ENCODE data around the gene HOXD3.

HOXD3 gene

GRCh38 chr2:176187200-176187898 is 30.2 kb downstream of the HOXD3 start:
- Histone ChIP-seq H3K27ac (ENCODE audit: low read depth, low read length) (no peak overlapping the region), H3K4me2 (ENCODE audit: low read length) (no peak overlapping the region), H3K4me1 (ENCODE audit: control insufficient read depth, low read length) (no peaks in the 10 kb centered on the region), H3K4me3 (ENCODE audit: low read length) (no peak overlapping the region), H3K9me2 (replicated peaks; ENCODE audit: control insufficient read depth, low read length) (no peaks in the 10 kb centered on the region), H3K9me3 (ENCODE audit: control insufficient read depth, insufficient read depth, low read length) (no peaks in the 10 kb centered on the region; the same call in 1 of the 2 replicates), H3K79me2 (ENCODE audit: control insufficient read depth, low read length) (no peaks in the 10 kb centered on the region), H3K27me3 (ENCODE audit: control insufficient read depth, low read length) (no peaks in the 10 kb centered on the region; the same call in 1 of the 2 replicates), H3K36me3 (ENCODE audit: control insufficient read depth, low read length) (no peaks in the 10 kb centered on the region), H3F3A (ENCODE audit: control insufficient read depth, insufficient read depth) (no peaks in the 10 kb centered on the region), H4K20me1 (ENCODE audit: control insufficient read depth, insufficient read depth, low read depth, low read length) (no peaks in the 10 kb centered on the region)
- TF ChIP-seq CTCF (IDR thresholded peaks at IDR 0.05; ENCODE audit: low read depth, low read length, poor library complexity, severe bottlenecking): no peak
- no peak for TF ChIP-seq EZH2phosphoT487 (IDR thresholded peaks at IDR 0.05; ENCODE audit: borderline replicate concordance, low read length)

GRCh38 chr2:176187899-176188773 is 31.0 kb downstream of the HOXD3 start, which contains the start of gene HOXD1:
Gene HOXD1 (plus strand): TSS chr2:176188668. CDS start chr2:176188802, 134 bp downstream.
- Histone ChIP-seq H4K20me1 (ENCODE audit: control insufficient read depth, insufficient read depth, low read depth, low read length) (no peaks in the 10 kb centered on the region), H3K79me2 (ENCODE audit: control insufficient read depth, low read length) (no peaks in the 10 kb centered on the region), H3K27me3 (ENCODE audit: control insufficient read depth, low read length) (peaks cover 7% of the 10 kb centered on the region), H3F3A (ENCODE audit: control insufficient read depth, insufficient read depth) (no peaks in the 10 kb centered on the region), H3K4me3 (ENCODE audit: low read length) (no peak within 1 kb of the TSS), H3K9me2 (replicated peaks; ENCODE audit: control insufficient read depth, low read length) (no peaks in the 10 kb centered on the region), H3K4me1 (ENCODE audit: control insufficient read depth, low read length) (no peaks in the 10 kb centered on the region), H3K9me3 (ENCODE audit: control insufficient read depth, insufficient read depth, low read length) (no peaks in the 10 kb centered on the region; the same call in 1 of the 2 replicates), H3K27ac (ENCODE audit: low read depth, low read length) (no peak within 1 kb of the TSS), H3K36me3 (ENCODE audit: control insufficient read depth, low read length) (no peaks in the 10 kb centered on the region), H3K4me2 (ENCODE audit: low read length) (no peak within 1 kb of the TSS)
- no peak for TF ChIP-seq CTCF (IDR thresholded peaks at IDR 0.05; ENCODE audit: low read depth, low read length, poor library complexity, severe bottlenecking)
- no peak for TF ChIP-seq EZH2phosphoT487 (IDR thresholded peaks at IDR 0.05; ENCODE audit: borderline replicate concordance, low read length)

GRCh38 chr2:176188774-176189680 is 31.9 kb downstream of the HOXD3 start:
- H4K20me1 ChIP-seq (ENCODE audit: control insufficient read depth, insufficient read depth, low read depth, low read length): no peaks in the 10 kb centered on the region
- H3F3A ChIP-seq (ENCODE audit: control insufficient read depth, insufficient read depth): no peaks in the 10 kb centered on the region
- no peaks in the 10 kb centered on the region for H3K4me1 ChIP-seq (ENCODE audit: control insufficient read depth, low read length)
- H3K36me3 ChIP-seq (ENCODE audit: control insufficient read depth, low read length): no peaks in the 10 kb centered on the region
- no peaks in the 10 kb centered on the region for H3K79me2 ChIP-seq (ENCODE audit: control insufficient read depth, low read length)
- H3K9me2 ChIP-seq (replicated peaks; ENCODE audit: control insufficient read depth, low read length): no peaks in the 10 kb centered on the region
- H3K27me3 ChIP-seq (ENCODE audit: control insufficient read depth, low read length): peaks cover 11% of the 10 kb centered on the region
- no peak overlapping the region for H3K27ac ChIP-seq (ENCODE audit: low read depth, low read length)
- no peaks in the 10 kb centered on the region; the same call in 1 of the 2 replicates for H3K9me3 ChIP-seq (ENCODE audit: control insufficient read depth, insufficient read depth, low read length)
- no peak overlapping the region for H3K4me2 ChIP-seq (ENCODE audit: low read length)
- TF ChIP-seq EZH2phosphoT487 (IDR thresholded peaks at IDR 0.05; ENCODE audit: borderline replicate concordance, low read length) (no peak), CTCF (IDR thresholded peaks at IDR 0.05; ENCODE audit: low read depth, low read length, poor library complexity, severe bottlenecking) (no peak)
- no peak overlapping the region for H3K4me3 ChIP-seq (ENCODE audit: low read length)

All from DOHH2 (cell line).